Upper lobe of right lung (tissue), 1 donor: ENCODE results near the gene TIGD2. TPM values are rescaled to one million over a fixed set of nuclear protein-coding genes. Genes with fewer than 3 reads are reported as not detected.
A peak's percentile ranks its signal among the peaks of the same experiment; 100 is the strongest.

Experiments
- ATAC-seq: fragments of 200-7000 bp; cut with Tn5 transposase; one replicate; pipeline ENCODE4 v1.9.1; 2020; ENCODE audit warnings: mild to moderate bottlenecking, moderate library complexity
- DNase-seq: peaks from one replicate; pipeline ENCODE4 v3.0.0-alpha.2; 2020
- H3K27ac ChIP-seq: fragments of 200-600 bp; one replicate; pipeline ENCODE4 v1.8.0; 2022
- H3K27me3 ChIP-seq: fragments of 200-600 bp; one replicate; pipeline ENCODE4 v1.8.0; 2022; ENCODE audit warnings: mild to moderate bottlenecking
- H3K36me3 ChIP-seq: fragments of 200-600 bp; one replicate; pipeline ENCODE4 v1.8.0; 2022
- H3K4me1 ChIP-seq: fragments of 200-600 bp; one replicate; pipeline ENCODE4 v1.8.0; 2022
- H3K4me3 ChIP-seq: fragments of 200-600 bp; one replicate; pipeline ENCODE4 v1.8.0; 2022; ENCODE audit warnings: mild to moderate bottlenecking
- H3K9me3 ChIP-seq: fragments of 200-600 bp; one replicate; pipeline ENCODE4 v1.8.0; 2022
- intact Hi-C: fragments of 100-400 bp; cut with DNase I; formaldehyde crosslinking; loops from one replicate; pipeline ENCODE4 v1.11.0; 2022
- total RNA-seq: library from RNA; stranded (reverse); fragmentation: NEBNext Ultra II Directional; extraction: Animal tissue kit (Norgen Biotek cat#: 25700); gene quantifications from one replicate; pipeline ENCODE4 v1.2.1, GENCODE V29; 2021
- TF ChIP-seq, protein P1 (sequence below): fragments of 200-600 bp; IDR thresholded peaks from one replicate; pipeline ENCODE4 v1.8.0; 2022; ENCODE audit warnings: antibody characterized with exemption
- donor health status: DM: no; HTN: yes; CAD: no; lungs with severe emphysema.

TIGD2 gene
- total RNA-seq, 1 donor from 2014 or later: 5.1 TPM

GRCh38 chr4:89110541-89110985 lies 770 bp upstream of the TIGD2 start:
- TF ChIP-seq, protein P1, sequence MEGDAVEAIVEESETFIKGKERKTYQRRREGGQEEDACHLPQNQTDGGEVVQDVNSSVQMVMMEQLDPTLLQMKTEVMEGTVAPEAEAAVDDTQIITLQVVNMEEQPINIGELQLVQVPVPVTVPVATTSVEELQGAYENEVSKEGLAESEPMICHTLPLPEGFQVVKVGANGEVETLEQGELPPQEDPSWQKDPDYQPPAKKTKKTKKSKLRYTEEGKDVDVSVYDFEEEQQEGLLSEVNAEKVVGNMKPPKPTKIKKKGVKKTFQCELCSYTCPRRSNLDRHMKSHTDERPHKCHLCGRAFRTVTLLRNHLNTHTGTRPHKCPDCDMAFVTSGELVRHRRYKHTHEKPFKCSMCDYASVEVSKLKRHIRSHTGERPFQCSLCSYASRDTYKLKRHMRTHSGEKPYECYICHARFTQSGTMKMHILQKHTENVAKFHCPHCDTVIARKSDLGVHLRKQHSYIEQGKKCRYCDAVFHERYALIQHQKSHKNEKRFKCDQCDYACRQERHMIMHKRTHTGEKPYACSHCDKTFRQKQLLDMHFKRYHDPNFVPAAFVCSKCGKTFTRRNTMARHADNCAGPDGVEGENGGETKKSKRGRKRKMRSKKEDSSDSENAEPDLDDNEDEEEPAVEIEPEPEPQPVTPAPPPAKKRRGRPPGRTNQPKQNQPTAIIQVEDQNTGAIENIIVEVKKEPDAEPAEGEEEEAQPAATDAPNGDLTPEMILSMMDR: no peak
- intact Hi-C loops: no loop called here
- peak overlapping the region; percentile 88 for H3K27ac ChIP-seq
- H3K4me1 ChIP-seq: peaks cover 13% of the 10 kb centered on the region
- no peaks in the 10 kb centered on the region for H3K36me3 ChIP-seq
- DNase-seq: no peak
- no peaks in the 10 kb centered on the region for H3K27me3 ChIP-seq
- no peaks in the 10 kb centered on the region for H3K9me3 ChIP-seq
- ATAC-seq: no peak
- peak overlapping the region; percentile 87 for H3K4me3 ChIP-seq

DNA sequence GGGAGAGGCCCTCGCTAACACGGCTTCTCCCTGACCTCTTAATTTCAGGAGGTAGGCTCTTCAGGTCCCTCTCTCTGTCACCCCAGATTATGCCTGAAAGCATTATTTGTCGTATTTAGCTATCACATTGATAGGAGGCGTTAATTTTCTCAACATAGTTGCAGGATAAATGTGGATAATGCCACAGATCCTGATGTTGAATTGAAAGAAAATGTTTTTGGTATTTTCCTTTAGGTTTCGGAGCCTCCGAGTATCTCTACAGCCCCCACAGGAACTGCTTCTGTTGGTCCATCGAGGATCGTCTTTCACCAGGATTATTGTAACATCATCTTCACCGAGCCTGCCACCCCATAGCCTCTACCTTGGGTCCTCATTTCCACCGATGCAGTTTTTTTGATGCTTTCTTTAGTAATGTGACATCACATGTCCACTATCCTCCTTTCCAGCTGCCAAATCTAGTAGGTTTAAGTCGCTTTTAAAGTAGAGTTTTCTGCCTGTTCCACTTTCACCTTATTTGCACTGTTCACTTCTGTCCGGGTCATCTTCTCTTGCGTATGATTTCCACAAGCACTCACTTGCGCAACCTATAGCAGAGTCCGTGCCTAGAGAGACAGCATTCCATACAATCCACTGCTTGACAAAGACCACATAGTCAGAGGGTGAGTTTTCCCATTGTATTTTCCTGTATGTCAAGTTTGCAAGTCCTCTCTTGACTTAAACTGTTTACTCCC lies 665 bp downstream of the TIGD2 start:
- DNase-seq: no peak
- intact Hi-C loops: no loop called here
- H3K9me3 ChIP-seq: no peaks in the 10 kb centered on the region
- H3K4me1 ChIP-seq: peaks cover 13% of the 10 kb centered on the region
- no peaks in the 10 kb centered on the region for H3K27me3 ChIP-seq
- peak; percentile 13 for ATAC-seq
- peak overlapping the region; percentile 88 for H3K27ac ChIP-seq
- no peaks in the 10 kb centered on the region for H3K36me3 ChIP-seq
- TF ChIP-seq, protein P1: no peak
- H3K4me3 ChIP-seq: peak overlapping the region; percentile 87

DNA sequence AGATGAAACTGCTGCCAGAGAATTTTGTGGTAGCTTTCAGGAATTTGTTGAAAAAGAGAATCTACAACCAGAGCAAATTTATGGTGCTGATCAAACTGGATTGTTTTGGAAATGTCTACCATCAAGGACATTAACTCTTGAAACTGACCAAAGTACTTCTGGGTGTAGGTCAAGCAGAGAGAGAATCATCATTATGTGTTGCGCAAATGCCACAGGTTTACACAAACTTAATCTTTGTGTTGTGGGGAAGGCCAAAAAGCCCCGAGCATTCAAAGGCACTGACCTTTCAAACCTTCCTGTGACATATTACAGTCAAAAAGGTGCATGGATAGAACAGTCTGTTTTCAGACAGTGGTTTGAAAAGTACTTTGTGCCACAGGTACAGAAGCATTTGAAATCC lies 2.1 kb downstream of the TIGD2 start:
- ATAC-seq: no peak
- TF ChIP-seq, protein P1: no peak

DNA sequence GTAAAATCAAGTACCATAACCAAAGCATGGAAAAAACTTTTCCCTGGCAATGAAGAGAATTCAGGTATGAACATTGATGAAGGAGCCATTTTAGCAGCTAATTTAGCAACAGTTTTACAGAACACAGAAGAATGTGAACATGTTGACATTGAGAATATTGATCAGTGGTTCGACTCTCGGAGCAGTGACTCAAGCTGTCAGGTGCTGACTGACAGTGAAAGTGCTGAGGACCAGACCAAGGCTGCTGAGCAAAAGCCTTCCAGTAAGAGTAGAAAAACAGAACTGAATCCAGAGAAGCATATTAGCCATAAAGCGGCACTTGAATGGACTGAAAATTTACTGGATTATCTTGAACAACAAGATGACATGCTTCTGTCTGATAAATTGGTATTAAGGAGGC lies 2.8 kb downstream of the TIGD2 start:
- intact Hi-C loops: no loop called here
- DNase-seq: no peak
- Histone ChIP-seq H3K9me3 (no peaks in the 10 kb centered on the region), H3K4me1 (peaks cover 13% of the 10 kb centered on the region), H3K36me3 (no peaks in the 10 kb centered on the region), H3K27me3 (no peaks in the 10 kb centered on the region), H3K27ac (no peak overlapping the region), H3K4me3 (no peak overlapping the region)
- ATAC-seq: no peak
- TF ChIP-seq, protein P1: no peak

More for the DNA sequence above, 2.1 kb downstream of the TIGD2 start:
- Histone ChIP-seq H3K36me3 (no peaks in the 10 kb centered on the region), H3K4me3 (no peak overlapping the region), H3K27me3 (no peaks in the 10 kb centered on the region), H3K27ac (no peak overlapping the region), H3K9me3 (no peaks in the 10 kb centered on the region), H3K4me1 (peaks cover 13% of the 10 kb centered on the region)
- DNase-seq: no peak
- intact Hi-C loops: no loop called here

- DNase-seq (no peak), ATAC-seq (no peak)
- Histone ChIP-seq H3K27me3 (no peaks in the 10 kb centered on the region), H3K36me3 (no peaks in the 10 kb centered on the region), H3K4me1 (peaks cover 8% of the 10 kb centered on the region), H3K4me3 (no peak overlapping the region), H3K9me3 (no peaks in the 10 kb centered on the region), H3K27ac (no peak overlapping the region)
- intact Hi-C loops: no loop called here
- TF ChIP-seq, protein P1: no peak
Observed at GRCh38 chr4:89117115-89117514, 5.8 kb downstream of the TIGD2 start.
